PFSK-1 (cell line): ENCODE data around the gene CAPN14.

Source experiments
- FOXP2 ChIP-seq: optimal IDR thresholded peaks from 2 replicates; pipeline ENCODE3; 2011; ENCODE audit warnings: borderline replicate concordance, control low read depth, inconsistent platforms; ENCODE audit not compliant: insufficient read depth; ENCODE audit errors: extremely low read length, extremely low read depth
- POLR2AphosphoS5 ChIP-seq: IDR thresholded peaks from 2 replicates; pipeline ENCODE4 v1.6.1; 2012; ENCODE audit warnings: low read depth, mild to moderate bottlenecking, control low read depth, low read length, moderate library complexity
- TAF1 ChIP-seq: IDR thresholded peaks from 2 replicates; pipeline ENCODE4 v1.6.1; 2012; ENCODE audit warnings: low read length, control low read depth, borderline replicate concordance; ENCODE audit not compliant: insufficient read depth
- TF ChIP-seq, protein P1 (sequence below), 2 experiments: IDR thresholded peaks; 2 replicates each; pipeline versions ENCODE4 v1.6.1 to v1.8.0; 2011 to 2012; ENCODE audit warnings: low read depth in 2 of 2, low read length in 2 of 2, control low read depth in 1 of 2, inconsistent platforms in 1 of 2, mild to moderate bottlenecking in 1 of 2, moderate library complexity in 1 of 2; ENCODE audit not compliant: insufficient read depth in 1 of 2

DNA sequence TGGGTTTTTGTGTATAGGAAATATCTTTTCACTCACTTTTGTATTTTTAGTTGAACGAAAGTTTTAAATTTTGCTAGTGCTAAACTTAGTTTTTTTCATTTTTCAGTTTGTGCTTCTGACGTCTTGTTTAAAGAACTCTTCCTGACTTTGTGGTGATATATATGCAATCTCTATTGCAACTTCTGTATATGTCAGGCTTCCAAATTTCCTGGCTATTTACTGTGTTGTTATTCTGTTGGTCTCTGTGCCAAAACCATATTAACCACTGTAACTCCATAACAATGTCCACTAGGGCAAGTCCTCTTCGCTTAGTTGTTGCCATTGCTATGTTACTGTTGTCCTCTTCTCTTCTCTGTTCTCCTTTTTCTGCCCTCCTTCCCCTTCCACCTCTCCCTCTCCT lies 13.4 kb upstream of the CAPN14 start:
- no peak for TF ChIP-seq TAF1
- no peak for TF ChIP-seq POLR2AphosphoS5
- TF ChIP-seq FOXP2, result no peak
- TF ChIP-seq, protein P1, sequence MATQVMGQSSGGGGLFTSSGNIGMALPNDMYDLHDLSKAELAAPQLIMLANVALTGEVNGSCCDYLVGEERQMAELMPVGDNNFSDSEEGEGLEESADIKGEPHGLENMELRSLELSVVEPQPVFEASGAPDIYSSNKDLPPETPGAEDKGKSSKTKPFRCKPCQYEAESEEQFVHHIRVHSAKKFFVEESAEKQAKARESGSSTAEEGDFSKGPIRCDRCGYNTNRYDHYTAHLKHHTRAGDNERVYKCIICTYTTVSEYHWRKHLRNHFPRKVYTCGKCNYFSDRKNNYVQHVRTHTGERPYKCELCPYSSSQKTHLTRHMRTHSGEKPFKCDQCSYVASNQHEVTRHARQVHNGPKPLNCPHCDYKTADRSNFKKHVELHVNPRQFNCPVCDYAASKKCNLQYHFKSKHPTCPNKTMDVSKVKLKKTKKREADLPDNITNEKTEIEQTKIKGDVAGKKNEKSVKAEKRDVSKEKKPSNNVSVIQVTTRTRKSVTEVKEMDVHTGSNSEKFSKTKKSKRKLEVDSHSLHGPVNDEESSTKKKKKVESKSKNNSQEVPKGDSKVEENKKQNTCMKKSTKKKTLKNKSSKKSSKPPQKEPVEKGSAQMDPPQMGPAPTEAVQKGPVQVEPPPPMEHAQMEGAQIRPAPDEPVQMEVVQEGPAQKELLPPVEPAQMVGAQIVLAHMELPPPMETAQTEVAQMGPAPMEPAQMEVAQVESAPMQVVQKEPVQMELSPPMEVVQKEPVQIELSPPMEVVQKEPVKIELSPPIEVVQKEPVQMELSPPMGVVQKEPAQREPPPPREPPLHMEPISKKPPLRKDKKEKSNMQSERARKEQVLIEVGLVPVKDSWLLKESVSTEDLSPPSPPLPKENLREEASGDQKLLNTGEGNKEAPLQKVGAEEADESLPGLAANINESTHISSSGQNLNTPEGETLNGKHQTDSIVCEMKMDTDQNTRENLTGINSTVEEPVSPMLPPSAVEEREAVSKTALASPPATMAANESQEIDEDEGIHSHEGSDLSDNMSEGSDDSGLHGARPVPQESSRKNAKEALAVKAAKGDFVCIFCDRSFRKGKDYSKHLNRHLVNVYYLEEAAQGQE (IDR thresholded peaks at IDR 0.05; ENCODE audit: insufficient read depth in 1 of 2, low read depth in 2 of 2, low read length in 2 of 2), result no peak
